Loucy (cell line): ENCODE data around the gene KCNH1.

Experiments
- EZH2phosphoT487 ChIP-seq: fragments of 200-600 bp; IDR thresholded peaks from 2 replicates; pipeline ENCODE4 v1.6.1; 2018; ENCODE audit warnings: antibody characterized with exemption, mild to moderate bottlenecking, moderate library complexity, borderline replicate concordance
- TF ChIP-seq, protein P1 (sequence below): fragments of 200-600 bp; sonication (generic); conservative IDR thresholded peaks from 2 replicates; pipeline ENCODE4 v1.5.1; 2014; ENCODE audit warnings: mild to moderate bottlenecking, antibody characterized with exemption, low read length

- TF ChIP-seq, protein P1, sequence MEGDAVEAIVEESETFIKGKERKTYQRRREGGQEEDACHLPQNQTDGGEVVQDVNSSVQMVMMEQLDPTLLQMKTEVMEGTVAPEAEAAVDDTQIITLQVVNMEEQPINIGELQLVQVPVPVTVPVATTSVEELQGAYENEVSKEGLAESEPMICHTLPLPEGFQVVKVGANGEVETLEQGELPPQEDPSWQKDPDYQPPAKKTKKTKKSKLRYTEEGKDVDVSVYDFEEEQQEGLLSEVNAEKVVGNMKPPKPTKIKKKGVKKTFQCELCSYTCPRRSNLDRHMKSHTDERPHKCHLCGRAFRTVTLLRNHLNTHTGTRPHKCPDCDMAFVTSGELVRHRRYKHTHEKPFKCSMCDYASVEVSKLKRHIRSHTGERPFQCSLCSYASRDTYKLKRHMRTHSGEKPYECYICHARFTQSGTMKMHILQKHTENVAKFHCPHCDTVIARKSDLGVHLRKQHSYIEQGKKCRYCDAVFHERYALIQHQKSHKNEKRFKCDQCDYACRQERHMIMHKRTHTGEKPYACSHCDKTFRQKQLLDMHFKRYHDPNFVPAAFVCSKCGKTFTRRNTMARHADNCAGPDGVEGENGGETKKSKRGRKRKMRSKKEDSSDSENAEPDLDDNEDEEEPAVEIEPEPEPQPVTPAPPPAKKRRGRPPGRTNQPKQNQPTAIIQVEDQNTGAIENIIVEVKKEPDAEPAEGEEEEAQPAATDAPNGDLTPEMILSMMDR, result no peak
- TF ChIP-seq EZH2phosphoT487, result no peak
Measured at GRCh38 chr1:210662291-210663050, 471.5 kb downstream of the KCNH1 start.
